ENCODE results near the gene WDR26.
"Not testable (repeated sequence)": the region's sequence is repeated elsewhere in the genome, so short reads cannot be mapped to it uniquely, and the experiment has no call there.

Gene WDR26

GRCh38 chr1:224433701-224434672, 610 bp downstream of the WDR26 start:
- no peak for DNase-seq

GRCh38 chr1:224433041-224433691, 1.4 kb downstream of the WDR26 start:
- DNase-seq, result no peak

GRCh38 chr1:224432672-224433040, 1.9 kb downstream of the WDR26 start:
- DNase-seq, result no peak

GRCh38 chr1:224432146-224432545, 2.5 kb downstream of the WDR26 start:
- no peak for DNase-seq

GRCh38 chr1:224431726-224432125, 2.9 kb downstream of the WDR26 start:
- DNase-seq, result no peak

- DNase-seq, result no peak
Measured at GRCh38 chr1:224430511-224431113, 4.0 kb downstream of the WDR26 start.

- no peak for DNase-seq
Measured at GRCh38 chr1:224429616-224430326, 4.8 kb downstream of the WDR26 start.

- DNase-seq, result not testable (repeated sequence)
Measured at GRCh38 chr1:224428713-224429112, 5.9 kb downstream of the WDR26 start.

GRCh38 chr1:224427346-224427745, 7.3 kb downstream of the WDR26 start:
- no peak for DNase-seq

GRCh38 chr1:224426869-224427268, 7.7 kb downstream of the WDR26 start:
- DNase-seq, result not testable (repeated sequence)

GRCh38 chr1:224425279-224425884, 9.2 kb downstream of the WDR26 start:
- DNase-seq, result no peak

GRCh38 chr1:224420106-224420505, 14.5 kb downstream of the WDR26 start:
- DNase-seq, result no peak

GRCh38 chr1:224411766-224412165, 22.8 kb downstream of the WDR26 start:
- DNase-seq, result no peak

- DNase-seq, result no peak
Measured at GRCh38 chr1:224408294-224408590, 26.4 kb downstream of the WDR26 start.

- DNase-seq, result no peak
Measured at GRCh38 chr1:224407571-224408293, 26.9 kb downstream of the WDR26 start.

- DNase-seq, result no peak
Measured at GRCh38 chr1:224406216-224406615, 28.4 kb downstream of the WDR26 start.

- no peak for DNase-seq
Measured at GRCh38 chr1:224405604-224405970, 29.0 kb downstream of the WDR26 start.

GRCh38 chr1:224404916-224405603, 29.5 kb downstream of the WDR26 start:
- no peak for DNase-seq

GRCh38 chr1:224402472-224403036, 32.0 kb downstream of the WDR26 start:
- DNase-seq, result no peak

GRCh38 chr1:224399887-224400286, 34.7 kb downstream of the WDR26 start:
- no peak for DNase-seq

GRCh38 chr1:224393294-224393693, 41.3 kb downstream of the WDR26 start:
- DNase-seq, result no peak

All from NCI-H446 treated with DMSO at 0.1 percent for 48 hours (cell line).